GM19193 (cell line): ENCODE results near the gene ERBB4.

Experiments used
- POLR2A ChIP-seq: IDR thresholded peaks from 4 replicates; pipeline ENCODE4 v1.6.1; 2011; ENCODE audit not compliant: insufficient read depth, insufficient read length; ENCODE audit errors: extremely low read depth

The ERBB4 gene

DNA sequence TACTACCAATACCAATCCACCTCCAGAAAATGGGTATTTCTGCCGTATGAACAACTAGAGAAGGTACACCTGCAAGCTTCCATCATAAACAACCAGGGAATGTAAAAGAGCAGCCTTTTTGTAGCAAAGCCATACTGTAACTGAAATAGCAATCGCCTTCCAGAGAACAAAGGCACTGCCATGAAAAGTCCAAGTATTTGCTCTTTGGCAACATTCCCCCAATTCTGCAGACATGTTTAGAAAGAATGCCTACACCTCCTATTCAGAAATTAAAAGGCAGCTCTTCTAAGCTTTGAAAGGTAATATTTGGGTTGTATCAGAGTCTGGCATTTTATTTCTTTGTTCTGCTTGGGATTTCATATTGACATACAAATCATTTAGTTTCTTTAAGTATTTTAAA is 487.7 kb downstream of the ERBB4 start:
- no peak for TF ChIP-seq POLR2A

DNA sequence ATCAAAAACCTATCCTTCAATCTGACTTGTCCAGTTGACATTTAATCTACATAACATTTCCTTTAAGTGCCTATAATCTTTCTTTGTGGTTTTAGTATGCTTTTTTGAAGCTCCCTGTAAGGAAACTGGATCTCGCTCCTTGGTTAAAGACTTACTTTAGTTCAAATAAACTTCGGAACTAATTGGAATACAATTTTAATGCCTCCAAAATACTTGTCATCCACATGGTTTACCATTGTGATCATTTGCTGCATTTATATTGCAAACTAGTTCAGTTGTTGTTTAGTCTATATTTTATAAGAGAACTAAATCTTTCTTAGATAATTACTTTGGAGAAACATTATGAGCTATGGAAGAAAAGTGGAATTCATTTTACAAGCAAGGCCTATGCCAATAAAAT is 496.0 kb downstream of the ERBB4 start:
- no peak for TF ChIP-seq POLR2A

DNA sequence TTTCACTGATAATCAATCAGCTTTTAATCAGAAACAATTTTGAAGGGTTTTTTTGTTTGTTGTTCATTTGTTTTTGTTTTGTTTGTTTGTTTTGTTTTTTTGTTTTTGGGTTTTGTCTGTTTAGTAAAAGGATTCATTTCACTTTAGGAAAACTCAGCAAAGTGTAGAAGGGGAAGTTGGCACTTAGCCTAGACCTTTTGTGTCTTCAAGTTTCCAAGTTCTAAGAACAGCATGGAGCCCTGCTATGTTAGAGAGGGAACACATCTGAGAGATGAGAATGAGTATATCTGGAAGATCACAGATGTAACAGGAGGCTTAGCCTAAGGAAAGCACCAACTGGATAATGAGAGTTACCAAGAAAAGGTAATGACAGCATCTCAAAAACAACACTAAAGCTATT is 501.5 kb downstream of the ERBB4 start:
- TF ChIP-seq POLR2A: no peak

DNA sequence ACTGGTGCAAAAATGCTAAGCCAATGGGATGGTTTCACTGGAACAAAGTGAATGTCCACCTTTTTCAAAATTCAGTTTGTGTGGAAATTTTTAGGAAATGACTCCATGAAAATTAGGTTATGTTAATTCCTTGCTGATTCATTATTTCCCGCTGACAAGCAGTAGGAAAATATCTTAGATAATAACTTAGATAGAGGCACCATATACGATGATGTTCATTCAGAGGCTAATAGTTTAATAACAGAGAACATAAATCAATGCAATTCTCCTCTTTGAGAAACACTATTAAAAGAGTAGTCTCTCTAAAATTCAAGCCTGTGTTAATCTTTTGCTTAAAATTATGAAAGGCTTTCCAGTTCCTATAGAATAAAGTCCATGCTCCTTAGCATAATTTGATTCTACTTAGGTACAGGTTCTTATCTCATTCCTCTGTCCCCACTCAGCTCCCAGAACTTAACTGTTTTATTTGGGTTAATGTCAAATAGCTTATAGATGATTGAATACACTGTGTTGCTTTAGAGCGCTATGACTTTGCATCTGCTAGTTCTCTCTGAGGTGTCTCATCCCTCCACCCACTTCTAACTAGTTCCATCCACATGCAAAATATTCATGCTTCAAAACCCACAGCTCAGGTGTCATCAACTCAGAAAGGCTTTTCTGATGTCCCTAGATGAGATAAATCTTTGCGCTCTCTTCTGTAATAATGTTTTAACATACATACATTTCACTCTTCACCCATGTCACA is 503.6 kb downstream of the ERBB4 start:
- no peak for TF ChIP-seq POLR2A

DNA sequence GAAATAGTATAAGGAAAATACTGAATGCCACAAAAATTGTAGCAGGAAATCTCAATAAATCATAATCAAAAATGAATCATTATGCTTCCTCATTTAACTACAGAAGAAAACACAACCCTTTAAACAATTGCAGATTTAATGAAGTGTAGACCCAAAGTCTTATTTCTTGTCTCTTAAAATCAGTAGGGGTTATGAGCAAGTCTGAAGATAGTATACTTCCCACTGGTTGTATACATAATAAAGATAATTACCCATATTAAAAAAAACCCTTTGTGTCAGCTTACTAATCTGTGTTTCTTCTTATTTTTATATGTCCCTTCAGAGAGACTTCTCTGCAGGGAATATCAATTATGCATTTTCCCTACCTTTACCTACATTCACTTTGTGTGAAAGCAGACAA is 504.7 kb downstream of the ERBB4 start:
- TF ChIP-seq POLR2A: no peak

DNA sequence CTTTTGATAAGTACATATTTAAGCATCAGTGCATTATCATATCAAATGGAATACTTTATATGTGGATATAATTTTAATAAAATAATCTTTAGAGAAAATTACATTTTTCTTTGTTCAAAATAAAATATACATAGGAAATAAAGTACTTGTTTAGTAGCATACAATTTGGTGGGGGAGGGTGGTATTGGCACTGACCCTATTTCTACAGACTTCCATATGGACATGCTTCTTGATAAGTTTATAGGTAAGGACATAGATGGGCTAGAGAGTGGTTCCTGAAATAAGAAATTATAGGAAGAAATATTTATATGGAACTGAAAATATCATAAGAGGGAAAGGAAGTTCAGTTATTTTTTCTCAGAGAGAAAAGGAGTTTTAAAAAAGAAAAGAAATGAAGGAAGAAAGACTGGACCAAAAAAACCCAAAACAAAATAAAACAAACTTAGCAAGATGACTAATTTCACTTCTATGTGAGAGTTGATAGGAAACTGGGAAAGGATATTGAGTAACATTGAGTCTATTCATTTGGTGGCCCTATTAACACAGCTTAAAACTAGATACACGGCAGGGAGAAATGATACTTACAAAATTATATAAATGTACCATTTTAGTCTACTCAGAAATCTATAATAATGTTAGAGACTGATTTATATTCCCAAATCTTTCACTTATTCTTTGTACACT is 505.9 kb downstream of the ERBB4 start:
- TF ChIP-seq POLR2A: no peak

DNA sequence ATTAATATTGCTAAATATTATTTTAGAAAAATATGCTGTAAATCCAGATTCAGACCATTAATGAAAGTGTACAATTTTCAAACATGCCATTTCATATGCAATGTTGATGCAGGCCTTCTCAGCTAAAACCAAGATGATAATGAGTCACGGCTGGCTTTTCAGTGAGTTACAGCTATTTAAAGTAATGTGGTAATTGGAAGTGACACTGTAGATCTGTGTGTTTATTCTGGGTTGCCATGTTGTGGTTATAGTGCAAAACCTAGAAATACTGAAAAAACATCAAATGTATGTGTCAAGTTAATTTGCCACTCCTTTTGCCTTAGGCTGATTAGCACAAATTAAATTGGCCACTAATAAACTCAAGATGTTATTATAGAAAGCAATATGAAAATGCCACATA is 506.6 kb downstream of the ERBB4 start:
- no peak for TF ChIP-seq POLR2A

DNA sequence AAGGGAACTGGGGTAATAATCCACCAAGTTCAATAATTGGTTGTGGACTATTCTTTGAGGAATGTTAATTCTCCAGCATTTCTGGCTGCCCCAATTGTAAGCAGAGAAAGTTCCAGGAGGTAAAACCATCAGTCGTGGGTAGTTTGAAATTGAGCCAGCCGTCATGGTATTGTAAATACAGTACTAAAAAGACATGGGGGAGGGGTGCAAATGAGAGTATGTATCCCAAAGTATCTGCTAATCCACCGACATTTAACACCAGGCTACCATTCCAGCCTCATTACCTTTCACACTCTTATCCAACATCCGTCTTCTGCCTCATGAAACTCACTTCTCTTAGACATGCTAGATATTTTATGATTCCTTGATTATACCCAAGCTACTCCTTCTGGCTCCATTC is 507.9 kb downstream of the ERBB4 start:
- TF ChIP-seq POLR2A: no peak

DNA sequence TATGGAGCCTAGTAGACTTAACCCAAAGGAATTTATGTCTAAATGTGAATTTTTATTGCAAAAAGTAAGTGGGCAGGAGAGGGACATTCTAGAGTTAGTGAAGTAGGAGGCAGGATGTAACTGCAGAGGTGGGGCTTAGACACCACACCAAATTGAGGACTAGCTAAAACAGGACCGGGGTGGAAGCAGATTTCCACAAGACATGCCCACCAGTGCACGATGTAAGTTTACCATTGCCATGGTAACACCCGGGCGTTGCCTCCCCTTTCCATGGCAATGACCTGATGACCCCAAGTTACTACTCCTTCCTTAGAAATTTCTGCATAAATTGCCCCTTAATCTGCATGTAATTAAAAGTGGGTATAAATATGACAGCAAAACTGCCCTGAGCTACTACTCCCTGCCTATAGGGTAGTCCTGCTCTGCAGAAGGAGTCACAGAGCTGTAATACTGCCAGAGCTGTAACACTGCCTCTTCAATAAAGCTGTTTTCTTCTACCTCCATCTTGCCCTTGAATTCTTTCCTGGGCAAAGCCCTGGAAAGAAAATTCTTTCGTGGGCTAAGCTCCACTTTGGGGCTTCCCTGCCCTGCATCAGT is 509.7 kb downstream of the ERBB4 start:
- no peak for TF ChIP-seq POLR2A

DNA sequence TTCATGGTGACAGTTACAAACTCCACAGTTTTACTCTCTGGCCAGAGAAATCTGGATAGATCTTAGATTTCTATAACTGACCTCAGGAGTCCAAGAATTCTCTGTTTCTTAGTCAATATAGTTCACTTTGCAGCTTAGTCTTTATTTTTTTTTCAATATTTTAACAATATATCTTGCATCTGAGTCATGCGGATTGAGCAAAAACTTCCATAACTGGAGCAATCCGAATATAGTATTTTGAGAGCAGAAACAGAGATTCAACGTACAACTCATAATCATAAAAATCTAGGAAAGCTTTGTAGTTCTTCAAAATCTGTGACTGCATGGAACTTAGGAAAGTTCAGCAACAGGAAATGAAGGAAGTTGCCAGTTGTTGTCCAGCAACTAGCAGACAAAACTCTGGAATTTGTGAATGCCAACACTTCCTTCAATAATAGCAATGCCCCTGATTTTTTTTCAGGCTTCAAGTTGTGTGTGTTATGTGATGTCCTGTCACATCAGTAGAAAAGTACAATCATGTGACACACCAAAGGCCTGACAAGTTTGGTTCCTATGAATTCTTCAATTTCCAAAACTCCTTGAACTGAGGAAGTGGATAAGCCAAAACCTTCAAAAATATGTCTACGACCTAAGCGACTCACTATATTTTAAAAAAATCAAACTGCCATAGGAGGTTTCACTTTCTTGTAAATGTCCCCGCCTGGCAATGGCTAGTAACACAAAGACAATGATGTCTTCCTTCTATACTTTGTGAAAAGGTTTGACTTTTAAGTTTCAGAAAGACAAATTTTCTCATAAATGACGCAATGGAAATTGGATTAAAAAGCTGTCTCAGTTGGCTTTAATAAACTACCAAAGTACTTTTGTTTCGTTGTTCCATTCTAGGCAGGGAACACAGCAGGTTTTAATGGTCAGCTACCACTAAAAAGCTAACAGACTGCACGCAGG is 510.6 kb downstream of the ERBB4 start:
- no peak for TF ChIP-seq POLR2A

DNA sequence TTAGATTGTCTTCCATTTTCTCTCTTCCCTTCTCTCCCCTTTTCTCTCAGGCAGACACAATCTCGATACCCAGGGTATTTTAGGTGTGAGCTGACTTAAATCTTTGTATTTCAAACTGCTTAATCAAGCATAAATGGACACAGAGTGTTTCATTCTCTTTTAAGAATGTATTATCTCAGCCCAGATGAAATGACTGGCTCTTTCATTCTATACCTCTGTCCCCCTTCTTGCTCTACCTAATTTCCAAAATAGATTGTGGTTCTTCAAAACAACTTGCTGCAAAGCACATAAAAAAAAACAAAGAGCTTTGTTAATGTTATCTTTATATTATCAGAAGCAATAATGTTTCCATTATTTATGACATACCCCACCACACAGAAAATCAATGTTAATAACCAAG is 514.6 kb downstream of the ERBB4 start:
- TF ChIP-seq POLR2A: no peak

DNA sequence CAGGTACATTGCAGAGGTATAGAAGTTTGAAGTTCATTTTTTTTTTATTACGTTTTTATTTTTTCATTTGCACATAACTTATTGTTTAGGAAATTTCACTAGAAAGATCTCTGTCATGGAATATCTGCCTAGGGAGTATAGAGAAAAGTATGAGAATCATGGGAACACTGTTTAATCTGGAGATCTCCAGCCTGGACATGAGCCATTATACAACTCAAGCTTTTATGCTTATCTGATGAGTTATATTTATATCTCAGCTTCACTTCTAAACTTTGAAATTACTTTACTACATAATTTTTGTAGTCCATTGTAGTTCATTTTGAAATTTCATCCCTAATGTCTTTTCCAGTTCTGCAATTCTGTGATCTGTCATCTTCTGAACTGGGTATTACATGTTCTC is 515.6 kb downstream of the ERBB4 start:
- no peak for TF ChIP-seq POLR2A

DNA sequence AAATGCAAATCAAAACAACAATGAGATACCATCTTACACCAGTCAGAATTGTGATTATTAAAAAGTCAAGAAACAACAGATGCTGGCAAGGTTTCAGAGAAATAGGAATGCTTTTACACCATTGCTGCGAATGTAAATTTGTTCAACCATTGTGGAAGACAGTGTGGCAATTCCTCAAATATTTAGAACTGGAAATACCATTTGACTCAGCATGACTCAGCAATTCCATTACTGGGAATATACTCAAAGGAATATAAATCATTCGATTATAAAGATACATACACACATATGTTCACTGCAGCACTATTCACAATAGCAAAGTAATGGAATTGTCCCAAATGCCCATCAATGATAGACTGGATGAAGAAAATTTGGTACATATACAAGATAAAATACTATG is 516.7 kb downstream of the ERBB4 start:
- TF ChIP-seq POLR2A: no peak

DNA sequence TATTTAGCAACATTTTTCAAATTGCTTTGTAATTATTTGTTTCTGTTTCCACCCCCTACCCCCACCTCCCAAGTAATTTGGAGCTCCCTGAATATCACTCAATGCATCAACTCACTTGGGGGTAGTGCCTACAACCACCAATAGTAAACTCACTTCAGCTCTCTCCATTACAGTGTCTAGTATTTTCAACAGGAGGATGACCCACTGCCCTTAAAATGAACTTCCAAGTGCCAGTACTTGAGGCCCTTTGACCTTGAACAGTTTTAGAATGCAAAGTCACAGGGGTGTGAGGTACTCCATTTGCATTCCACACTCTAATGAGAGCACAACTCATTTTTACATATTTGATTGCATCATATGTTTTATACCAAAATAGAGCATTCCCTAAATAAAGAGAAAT is 523.0 kb downstream of the ERBB4 start:
- no peak for TF ChIP-seq POLR2A

DNA sequence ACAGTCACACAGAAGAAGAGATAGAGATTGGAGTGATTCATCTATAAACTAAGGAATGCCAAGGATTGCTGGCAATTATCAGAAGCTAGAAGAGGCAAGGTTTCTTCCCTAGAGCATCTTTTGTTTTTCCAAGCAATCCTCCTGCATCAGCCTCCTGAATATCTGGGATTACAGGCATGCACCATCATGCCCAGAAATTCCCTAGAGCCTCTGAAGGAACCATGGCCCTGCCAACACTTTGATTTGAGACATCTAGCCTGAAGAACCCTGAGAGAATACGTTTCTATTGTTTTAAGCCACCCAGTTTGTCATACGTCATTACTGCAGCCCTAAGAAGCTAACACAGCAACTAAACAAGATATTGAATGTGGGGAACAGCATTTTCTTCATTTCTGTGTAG is 525.0 kb downstream of the ERBB4 start:
- no peak for TF ChIP-seq POLR2A

DNA sequence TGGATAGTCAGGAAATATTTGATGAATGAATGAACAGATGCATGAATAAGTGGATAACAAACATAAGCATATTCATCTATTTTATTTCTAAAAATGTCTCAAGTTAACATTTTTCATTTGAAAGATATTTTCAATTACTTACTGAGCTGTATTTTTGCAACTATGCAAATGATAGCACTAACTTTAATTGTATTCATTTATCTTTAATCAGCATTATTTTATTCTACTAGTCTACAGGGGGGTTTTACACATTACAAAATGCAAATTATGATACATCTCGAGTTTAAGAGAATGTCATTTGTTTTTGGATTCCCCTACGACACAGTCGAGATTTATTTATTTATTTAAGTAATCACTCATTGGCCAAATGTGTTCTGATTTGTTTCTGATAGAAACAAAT is 530.6 kb downstream of the ERBB4 start:
- TF ChIP-seq POLR2A: no peak

DNA sequence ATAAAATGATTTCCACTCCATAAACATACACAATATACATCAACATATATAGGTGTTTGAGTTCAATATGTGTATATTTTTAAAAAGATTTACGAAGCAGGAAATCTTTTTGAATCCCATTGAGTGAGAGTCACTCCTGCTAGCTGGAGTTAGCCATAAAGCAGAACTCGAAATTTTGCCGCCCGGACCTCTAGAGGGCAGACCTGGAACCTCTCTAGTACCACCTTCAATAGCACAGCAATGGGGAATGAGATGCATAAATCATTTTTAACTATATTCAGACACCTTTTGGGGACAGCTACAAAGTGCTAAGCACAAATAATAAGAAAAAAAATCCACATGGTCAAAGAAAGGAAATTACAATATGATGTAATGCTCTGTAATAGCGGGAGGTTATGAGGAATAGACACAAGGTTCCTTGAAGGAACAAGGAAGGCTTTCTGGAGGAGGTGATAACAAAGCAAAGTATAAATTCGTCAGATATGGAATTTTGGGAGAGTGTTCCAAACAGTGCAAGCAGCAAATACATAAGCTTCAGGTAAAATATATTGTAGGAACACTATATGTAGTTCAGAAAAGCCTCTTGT is 533.4 kb downstream of the ERBB4 start:
- TF ChIP-seq POLR2A: no peak
